HepG2 (cell line): ENCODE measurements around the gene RHBDD2. TPM values are rescaled to one million over a fixed set of nuclear protein-coding genes. Genes with fewer than 3 reads are reported as not detected.

Source experiments
- AHR ChIP-seq: IDR thresholded peaks from 2 replicates; pipeline ENCODE4 v1.6.1; 2018; ENCODE audit warnings: missing genetic modification reagents, missing compliant biosample characterization
- DR1 ChIP-seq: sonication (generic); formaldehyde crosslinking; IDR thresholded peaks from 2 replicates; pipeline ENCODE4 v1.8.0; 2021; ENCODE audit warnings: mild to moderate bottlenecking, missing genetic modification reagents, inconsistent platforms
- MXD4 ChIP-seq: IDR thresholded peaks from 2 replicates; pipeline ENCODE4 v1.6.1; 2016; ENCODE audit warnings: mild to moderate bottlenecking, missing biosample characterization, missing genetic modification reagents
- NFE2 ChIP-seq: sonication (generic); formaldehyde crosslinking; IDR thresholded peaks from 2 replicates; pipeline ENCODE4 v1.4.0; 2020; ENCODE audit warnings: missing genetic modification reagents
- NFE2L1 ChIP-seq: sonication (generic); formaldehyde crosslinking; IDR thresholded peaks from 2 replicates; pipeline ENCODE4 v1.4.0; 2020; ENCODE audit warnings: missing genetic modification reagents, mild to moderate bottlenecking, borderline replicate concordance
- SRSF9 ChIP-seq: fragments of 200-400 bp; formaldehyde crosslinking; IDR thresholded peaks from 2 replicates; pipeline ENCODE4 v1.6.1; 2018; ENCODE audit warnings: borderline replicate concordance, mild to moderate bottlenecking, low read depth, low read length; ENCODE audit not compliant: insufficient read depth, poor library complexity, severe bottlenecking
- ZNF17 ChIP-seq: sonication (generic); formaldehyde crosslinking; IDR thresholded peaks from 2 replicates; pipeline ENCODE4 v1.5.0; 2020; ENCODE audit warnings: mild to moderate bottlenecking, missing genetic modification reagents
- ZNF234 ChIP-seq: sonication (generic); formaldehyde crosslinking; conservative IDR thresholded peaks from 2 replicates; pipeline ENCODE4 v1.5.1; 2020; ENCODE audit warnings: mild to moderate bottlenecking, missing genetic modification reagents
- ZNF263 ChIP-seq: sonication (generic); formaldehyde crosslinking; IDR thresholded peaks from 2 replicates; pipeline ENCODE4 v1.4.0; 2020; ENCODE audit warnings: missing genetic modification reagents
- ZNF552 ChIP-seq: sonication (generic); formaldehyde crosslinking; IDR thresholded peaks from 2 replicates; pipeline ENCODE4 v1.9.0; 2022; ENCODE audit warnings: missing genetic modification reagents, mild to moderate bottlenecking, borderline replicate concordance
- ZNF883 ChIP-seq: sonication (generic); formaldehyde crosslinking; IDR thresholded peaks from 2 replicates; pipeline ENCODE4 v1.5.1; 2020; ENCODE audit warnings: mild to moderate bottlenecking, missing genetic modification reagents; ENCODE audit errors: not compliant biosample characterization
- ZSCAN12 ChIP-seq: sonication (generic); formaldehyde crosslinking; IDR thresholded peaks from 2 replicates; pipeline ENCODE4 v1.9.0; 2021; ENCODE audit warnings: mild to moderate bottlenecking, missing genetic modification reagents
- ZSCAN21 ChIP-seq: sonication (generic); formaldehyde crosslinking; IDR thresholded peaks from 2 replicates; pipeline ENCODE4 v1.8.0; 2022; ENCODE audit warnings: mild to moderate bottlenecking, missing genetic modification reagents, moderate library complexity, borderline replicate concordance
- polyA plus RNA-seq, 8 experiments: library from polyadenylated mRNA; depleted of rRNA in 3 of 8; stranded (reverse) in 7 of 8; unstranded in 1 of 8; fragments of >200 nt; fragmentation: Illumina TruSeq in 4 of 8; extraction: Trizol in 4 of 8; gene quantifications; 2 replicates each; pipeline versions ENCODE4 v1.2.1 to v1.2.3, GENCODE V29; 2011 to 2016; ENCODE audit warnings: low read depth in 4 of 8, missing spikeins in 1 of 8, mixed read lengths in 1 of 8; ENCODE audit not compliant: insufficient read depth in 1 of 8
- total RNA-seq, 5 experiments: library from RNA; depleted of rRNA; stranded (reverse); fragments of >200 nt; fragmentation: Illumina TruSeq; extraction: Trizol; gene quantifications; 2 replicates each; pipeline ENCODE4 v1.2.3, GENCODE V29; 2016; ENCODE audit warnings: low read depth in 1 of 5
- TF ChIP-seq, protein P1 (sequence below): sonication (generic); formaldehyde crosslinking; IDR thresholded peaks from 2 replicates; pipeline ENCODE4 v1.8.1; 2023; ENCODE audit warnings: mild to moderate bottlenecking, moderate library complexity, missing genetic modification reagents
- TF ChIP-seq, protein P2 (sequence below): sonication (generic); formaldehyde crosslinking; IDR thresholded peaks from 2 replicates; pipeline ENCODE4 v1.4.0; 2020; ENCODE audit warnings: missing genetic modification reagents, borderline replicate concordance
- TF ChIP-seq, protein P3 (sequence below): sonication (generic); formaldehyde crosslinking; IDR thresholded peaks from 2 replicates; pipeline ENCODE4 v1.4.0; 2020; ENCODE audit warnings: missing genetic modification reagents, borderline replicate concordance

The RHBDD2 gene
- total and polyA plus RNA-seq, 2 of the 13 experiments (the other 11 are each of a cell fraction or from before 2014, with no cell fraction given): 23.1 to 26.4 TPM

GRCh38 chr7:75914655-75915415 is 36.0 kb downstream of the RHBDD2 start, which contains the start of gene POR (continued):
- TF ChIP-seq ZNF17 (CRISPR knock-in tag): 0 out of 2 replicates have a peak, but pooled peaks have one; percentile 45
- TF ChIP-seq, protein P1, sequence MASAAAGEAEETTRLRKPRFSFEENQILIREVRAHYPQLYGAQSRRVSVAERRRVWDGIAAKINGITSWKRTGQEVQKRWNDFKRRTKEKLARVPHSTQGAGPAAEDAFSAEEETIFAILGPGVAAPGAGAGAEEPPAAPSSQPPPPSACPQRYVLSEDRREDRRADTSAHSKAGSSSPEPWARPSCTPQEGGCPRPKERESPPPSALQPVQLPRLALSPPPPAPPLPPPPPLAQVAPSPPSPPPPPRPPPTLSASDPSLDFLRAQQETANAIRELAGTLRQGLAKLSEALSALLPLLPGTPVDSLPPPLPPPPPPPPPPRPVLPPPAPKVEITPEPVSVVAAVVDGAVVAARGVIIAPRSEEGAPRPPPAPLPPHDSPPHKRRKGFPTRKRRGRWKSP (CRISPR knock-in tag): peak; percentile 62
- 0 out of 2 replicates have a peak, but pooled peaks have one; percentile 46 for TF ChIP-seq ZSCAN12
- peak; percentile 93 for TF ChIP-seq ZSCAN21 (CRISPR knock-in tag)
- TF ChIP-seq ZNF234 (CRISPR knock-in tag): no peak; the same call in none of the 2 replicates
- TF ChIP-seq, protein P2, sequence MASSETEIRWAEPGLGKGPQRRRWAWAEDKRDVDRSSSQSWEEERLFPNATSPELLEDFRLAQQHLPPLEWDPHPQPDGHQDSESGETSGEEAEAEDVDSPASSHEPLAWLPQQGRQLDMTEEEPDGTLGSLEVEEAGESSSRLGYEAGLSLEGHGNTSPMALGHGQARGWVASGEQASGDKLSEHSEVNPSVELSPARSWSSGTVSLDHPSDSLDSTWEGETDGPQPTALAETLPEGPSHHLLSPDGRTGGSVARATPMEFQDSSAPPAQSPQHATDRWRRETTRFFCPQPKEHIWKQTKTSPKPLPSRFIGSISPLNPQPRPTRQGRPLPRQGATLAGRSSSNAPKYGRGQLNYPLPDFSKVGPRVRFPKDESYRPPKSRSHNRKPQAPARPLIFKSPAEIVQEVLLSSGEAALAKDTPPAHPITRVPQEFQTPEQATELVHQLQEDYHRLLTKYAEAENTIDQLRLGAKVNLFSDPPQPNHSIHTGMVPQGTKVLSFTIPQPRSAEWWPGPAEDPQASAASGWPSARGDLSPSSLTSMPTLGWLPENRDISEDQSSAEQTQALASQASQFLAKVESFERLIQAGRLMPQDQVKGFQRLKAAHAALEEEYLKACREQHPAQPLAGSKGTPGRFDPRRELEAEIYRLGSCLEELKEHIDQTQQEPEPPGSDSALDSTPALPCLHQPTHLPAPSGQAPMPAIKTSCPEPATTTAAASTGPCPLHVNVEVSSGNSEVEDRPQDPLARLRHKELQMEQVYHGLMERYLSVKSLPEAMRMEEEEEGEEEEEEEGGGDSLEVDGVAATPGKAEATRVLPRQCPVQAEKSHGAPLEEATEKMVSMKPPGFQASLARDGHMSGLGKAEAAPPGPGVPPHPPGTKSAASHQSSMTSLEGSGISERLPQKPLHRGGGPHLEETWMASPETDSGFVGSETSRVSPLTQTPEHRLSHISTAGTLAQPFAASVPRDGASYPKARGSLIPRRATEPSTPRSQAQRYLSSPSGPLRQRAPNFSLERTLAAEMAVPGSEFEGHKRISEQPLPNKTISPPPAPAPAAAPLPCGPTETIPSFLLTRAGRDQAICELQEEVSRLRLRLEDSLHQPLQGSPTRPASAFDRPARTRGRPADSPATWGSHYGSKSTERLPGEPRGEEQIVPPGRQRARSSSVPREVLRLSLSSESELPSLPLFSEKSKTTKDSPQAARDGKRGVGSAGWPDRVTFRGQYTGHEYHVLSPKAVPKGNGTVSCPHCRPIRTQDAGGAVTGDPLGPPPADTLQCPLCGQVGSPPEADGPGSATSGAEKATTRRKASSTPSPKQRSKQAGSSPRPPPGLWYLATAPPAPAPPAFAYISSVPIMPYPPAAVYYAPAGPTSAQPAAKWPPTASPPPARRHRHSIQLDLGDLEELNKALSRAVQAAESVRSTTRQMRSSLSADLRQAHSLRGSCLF (CRISPR knock-in tag): peak; percentile 20; the same call in 1 of the 2 replicates
- TF ChIP-seq ZNF263: peak; percentile 52; the same call in 1 of the 2 replicates
- TF ChIP-seq, protein P3, sequence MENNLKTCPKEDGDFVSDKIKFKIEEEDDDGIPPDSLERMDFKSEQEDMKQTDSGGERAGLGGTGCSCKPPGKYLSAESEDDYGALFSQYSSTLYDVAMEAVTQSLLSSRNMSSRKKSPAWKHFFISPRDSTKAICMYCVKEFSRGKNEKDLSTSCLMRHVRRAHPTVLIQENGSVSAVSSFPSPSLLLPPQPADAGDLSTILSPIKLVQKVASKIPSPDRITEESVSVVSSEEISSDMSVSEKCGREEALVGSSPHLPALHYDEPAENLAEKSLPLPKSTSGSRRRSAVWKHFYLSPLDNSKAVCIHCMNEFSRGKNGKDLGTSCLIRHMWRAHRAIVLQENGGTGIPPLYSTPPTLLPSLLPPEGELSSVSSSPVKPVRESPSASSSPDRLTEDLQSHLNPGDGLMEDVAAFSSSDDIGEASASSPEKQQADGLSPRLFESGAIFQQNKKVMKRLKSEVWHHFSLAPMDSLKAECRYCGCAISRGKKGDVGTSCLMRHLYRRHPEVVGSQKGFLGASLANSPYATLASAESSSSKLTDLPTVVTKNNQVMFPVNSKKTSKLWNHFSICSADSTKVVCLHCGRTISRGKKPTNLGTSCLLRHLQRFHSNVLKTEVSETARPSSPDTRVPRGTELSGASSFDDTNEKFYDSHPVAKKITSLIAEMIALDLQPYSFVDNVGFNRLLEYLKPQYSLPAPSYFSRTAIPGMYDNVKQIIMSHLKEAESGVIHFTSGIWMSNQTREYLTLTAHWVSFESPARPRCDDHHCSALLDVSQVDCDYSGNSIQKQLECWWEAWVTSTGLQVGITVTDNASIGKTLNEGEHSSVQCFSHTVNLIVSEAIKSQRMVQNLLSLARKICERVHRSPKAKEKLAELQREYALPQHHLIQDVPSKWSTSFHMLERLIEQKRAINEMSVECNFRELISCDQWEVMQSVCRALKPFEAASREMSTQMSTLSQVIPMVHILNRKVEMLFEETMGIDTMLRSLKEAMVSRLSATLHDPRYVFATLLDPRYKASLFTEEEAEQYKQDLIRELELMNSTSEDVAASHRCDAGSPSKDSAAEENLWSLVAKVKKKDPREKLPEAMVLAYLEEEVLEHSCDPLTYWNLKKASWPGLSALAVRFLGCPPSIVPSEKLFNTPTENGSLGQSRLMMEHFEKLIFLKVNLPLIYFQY (CRISPR knock-in tag): peak; percentile 100
- no peak for TF ChIP-seq NFE2L1 (CRISPR knock-in tag)
- TF ChIP-seq MXD4: peak; percentile 85
- no peak for TF ChIP-seq NFE2
- peak; percentile 94 for TF ChIP-seq DR1 (CRISPR knock-in tag)
- no peak; the same call in 1 of the 2 replicates for TF ChIP-seq AHR (CRISPR knock-in tag)
- TF ChIP-seq ZNF552: no peak
- TF ChIP-seq SRSF9: no peak
- peak; percentile 38 for TF ChIP-seq ZNF883 (CRISPR knock-in tag)
